Mesodermal cell (in vitro differentiated cells): ENCODE measurements around the gene CNTF.

Source experiments
- H3K27ac ChIP-seq: 2 replicates; pipeline ENCODE4 v1.7.0; 2013; ENCODE audit warnings: mild to moderate bottlenecking, low read depth, low read length, moderate library complexity; ENCODE audit not compliant: severe bottlenecking
- H3K36me3 ChIP-seq: 2 replicates; pipeline ENCODE4 v1.7.1; 2013; ENCODE audit warnings: mild to moderate bottlenecking, low read length, moderate library complexity; ENCODE audit not compliant: control insufficient read depth, insufficient read depth
- H3K4me1 ChIP-seq: one replicate; pipeline ENCODE4 v1.7.1; 2013; ENCODE audit warnings: mild to moderate bottlenecking, low read length; ENCODE audit not compliant: insufficient read depth, control insufficient read depth, poor library complexity, severe bottlenecking
- H3K4me3 ChIP-seq: 2 replicates; pipeline ENCODE4 v1.7.0; 2013; ENCODE audit warnings: low read length, control low read depth, mild to moderate bottlenecking; ENCODE audit not compliant: insufficient read depth, poor library complexity, severe bottlenecking; ENCODE audit errors: extremely low read depth
- H3K9me3 ChIP-seq: 2 replicates; pipeline ENCODE4 v1.7.1; 2013; ENCODE audit warnings: mild to moderate bottlenecking, low read length, moderate library complexity; ENCODE audit not compliant: control insufficient read depth
- WGBS, 2 experiments: methylation state at CpG; one replicate each; pipeline ENCODE4 v1.1.5; 2013; ENCODE audit warnings: missing lambda C conversion rate in 2 of 2; ENCODE audit not compliant: insufficient coverage in 2 of 2; 5-methylcytosine and 5-hydroxymethylcytosine counted together

Gene CNTF

DNA sequence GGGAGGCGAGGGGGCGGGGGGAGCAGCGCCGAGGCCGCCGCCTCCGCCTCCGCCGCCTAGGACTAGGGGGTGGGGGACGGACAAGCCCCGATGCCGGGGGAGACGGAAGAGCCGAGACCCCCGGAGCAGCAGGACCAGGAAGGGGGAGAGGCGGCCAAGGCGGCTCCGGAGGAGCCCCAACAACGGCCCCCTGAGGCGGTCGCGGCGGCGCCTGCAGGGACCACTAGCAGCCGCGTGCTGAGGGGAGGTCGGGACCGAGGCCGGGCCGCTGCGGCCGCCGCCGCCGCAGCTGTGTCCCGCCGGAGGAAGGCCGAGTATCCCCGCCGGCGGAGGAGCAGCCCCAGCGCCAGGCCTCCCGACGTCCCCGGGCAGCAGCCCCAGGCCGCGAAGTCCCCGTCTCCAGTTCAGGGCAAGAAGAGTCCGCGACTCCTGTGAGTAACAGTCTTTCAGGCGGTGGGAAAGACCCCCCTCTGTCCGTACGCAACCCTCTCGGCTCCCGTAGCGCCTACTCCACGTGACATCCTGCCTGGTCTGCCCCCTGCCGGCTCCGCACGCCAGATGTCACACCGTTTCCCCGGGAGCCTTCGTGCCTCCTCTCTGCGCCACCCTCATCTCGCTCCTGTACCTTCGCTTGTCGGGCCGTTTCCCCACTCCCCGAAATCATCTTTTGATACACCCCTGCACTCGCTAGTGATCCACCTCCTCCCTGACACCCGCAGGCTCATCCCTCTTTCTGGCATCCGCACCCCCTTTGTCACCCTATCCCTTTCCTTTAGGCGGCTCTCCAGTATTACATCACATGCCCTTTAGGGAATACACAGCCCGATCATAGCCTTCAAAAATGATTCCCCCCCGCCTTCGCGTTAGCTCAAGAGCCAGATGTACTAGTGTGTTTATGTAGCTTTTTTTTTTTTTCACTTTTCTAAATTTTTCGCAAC, 43.0 kb upstream of the CNTF start:
- Histone ChIP-seq H3K9me3 (no peaks in the 10 kb centered on the region), H3K36me3 (no peaks in the 10 kb centered on the region), H3K27ac (peak overlapping the region; percentile 97), H3K4me1 (peaks cover 7% of the 10 kb centered on the region), H3K4me3 (peak overlapping the region; percentile 86)
- WGBS, 2 experiments = 0% methylated on average over 58 to 60 of the region's 78 CpGs

DNA sequence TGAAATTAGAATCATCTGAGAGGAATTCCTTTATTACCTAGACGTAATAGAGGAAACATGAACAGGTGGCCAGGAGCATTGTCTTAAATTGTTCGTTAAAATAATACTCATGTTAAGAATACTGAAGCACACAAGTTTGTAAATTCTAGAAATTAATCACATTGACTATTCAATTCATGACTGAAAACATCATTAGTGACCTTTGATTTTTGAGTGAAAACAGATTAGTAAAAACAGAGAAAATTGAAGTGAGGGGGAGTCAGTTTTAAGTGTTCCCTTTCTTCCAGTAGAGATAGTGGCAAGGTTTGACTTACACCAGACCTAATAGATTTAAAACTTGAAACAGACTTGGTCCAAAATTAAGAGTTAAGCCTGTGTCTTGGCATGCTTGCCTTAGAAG, 42.2 kb upstream of the CNTF start:
- Histone ChIP-seq H3K27ac (no peak overlapping the region), H3K9me3 (no peaks in the 10 kb centered on the region), H3K36me3 (peaks cover 2% of the 10 kb centered on the region), H3K4me1 (peaks cover 7% of the 10 kb centered on the region), H3K4me3 (peak overlapping the region; percentile 86)
- no CpG with 5 or more reads among the region's 2 CpGs for WGBS, 2 experiments

DNA sequence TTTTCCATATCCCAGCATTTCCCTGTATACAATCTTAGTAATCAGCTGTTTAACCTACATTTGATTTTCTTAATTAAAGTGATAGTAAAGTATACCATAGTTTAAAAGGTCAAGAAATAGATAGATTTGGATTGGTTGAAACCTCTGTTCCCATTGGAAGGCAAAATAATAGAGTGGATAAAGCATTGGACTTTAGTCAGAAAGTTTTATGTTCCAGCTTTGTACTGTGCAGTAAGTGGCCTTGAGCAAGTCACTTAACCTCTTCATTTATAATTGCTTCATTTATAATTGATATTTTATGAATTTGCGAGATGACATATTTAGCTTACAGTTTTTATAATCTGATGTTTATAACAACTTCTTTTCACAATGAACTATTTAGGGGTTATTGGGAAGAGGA, 40.0 kb upstream of the CNTF start:
- WGBS, 2 experiments = no CpG with 5 or more reads among the region's 1 CpG
- no peak overlapping the region for H3K4me3 ChIP-seq
- no peak overlapping the region for H3K27ac ChIP-seq
- H3K36me3 ChIP-seq = peaks cover 21% of the 10 kb centered on the region
- peaks cover 7% of the 10 kb centered on the region for H3K4me1 ChIP-seq
- no peaks in the 10 kb centered on the region for H3K9me3 ChIP-seq

DNA sequence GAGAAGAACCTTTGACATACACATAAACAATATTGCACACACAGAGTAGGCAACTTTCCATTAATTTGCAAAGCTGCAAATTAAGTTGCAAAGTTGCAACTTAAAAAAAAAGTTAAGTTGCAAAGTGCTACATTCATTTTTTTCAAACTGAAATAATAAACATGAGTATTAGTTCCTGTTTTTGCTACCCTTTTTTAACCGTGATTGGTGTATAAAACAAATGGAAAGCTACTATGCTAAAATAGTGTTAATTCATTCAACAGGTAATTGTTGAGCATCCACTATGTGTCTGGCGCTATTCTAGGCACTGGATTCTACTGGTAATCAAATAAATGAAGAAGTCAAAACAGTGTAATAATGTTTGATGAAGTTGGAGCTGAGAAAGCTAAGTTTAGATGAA, 35.5 kb upstream of the CNTF start:
- Histone ChIP-seq H3K9me3 (no peaks in the 10 kb centered on the region), H3K36me3 (peaks cover 28% of the 10 kb centered on the region), H3K4me1 (no peaks in the 10 kb centered on the region), H3K27ac (no peak overlapping the region), H3K4me3 (no peak overlapping the region)
- 88 to 100% methylated on average over 1 of the region's 2 CpGs for WGBS, 2 experiments

DNA sequence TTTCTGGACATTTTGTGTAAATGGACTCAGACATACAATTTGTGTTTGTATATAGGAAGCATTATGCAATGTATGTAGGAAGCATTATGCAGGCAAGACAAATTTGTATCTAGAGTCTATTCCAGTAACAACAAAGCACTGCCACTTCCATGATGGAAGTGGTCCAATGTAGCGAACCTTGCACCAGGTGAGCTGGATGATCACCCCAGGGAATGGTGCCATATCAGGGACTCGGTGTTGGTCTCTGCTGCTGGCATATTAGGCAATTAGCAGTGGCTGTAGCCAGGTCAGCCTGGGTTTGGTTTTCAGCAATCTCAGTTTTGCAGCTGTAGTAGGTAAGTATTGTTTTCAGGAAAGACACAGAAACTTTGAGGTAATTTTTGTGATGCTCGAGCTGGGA, 30.8 kb upstream of the CNTF start:
- WGBS, 2 experiments = 96 to 100% methylated on average over 2 to 3 of the region's 3 CpGs
- Histone ChIP-seq H3K4me1 (no peaks in the 10 kb centered on the region), H3K36me3 (peaks cover 32% of the 10 kb centered on the region), H3K4me3 (no peak overlapping the region), H3K9me3 (no peaks in the 10 kb centered on the region), H3K27ac (no peak overlapping the region)

DNA sequence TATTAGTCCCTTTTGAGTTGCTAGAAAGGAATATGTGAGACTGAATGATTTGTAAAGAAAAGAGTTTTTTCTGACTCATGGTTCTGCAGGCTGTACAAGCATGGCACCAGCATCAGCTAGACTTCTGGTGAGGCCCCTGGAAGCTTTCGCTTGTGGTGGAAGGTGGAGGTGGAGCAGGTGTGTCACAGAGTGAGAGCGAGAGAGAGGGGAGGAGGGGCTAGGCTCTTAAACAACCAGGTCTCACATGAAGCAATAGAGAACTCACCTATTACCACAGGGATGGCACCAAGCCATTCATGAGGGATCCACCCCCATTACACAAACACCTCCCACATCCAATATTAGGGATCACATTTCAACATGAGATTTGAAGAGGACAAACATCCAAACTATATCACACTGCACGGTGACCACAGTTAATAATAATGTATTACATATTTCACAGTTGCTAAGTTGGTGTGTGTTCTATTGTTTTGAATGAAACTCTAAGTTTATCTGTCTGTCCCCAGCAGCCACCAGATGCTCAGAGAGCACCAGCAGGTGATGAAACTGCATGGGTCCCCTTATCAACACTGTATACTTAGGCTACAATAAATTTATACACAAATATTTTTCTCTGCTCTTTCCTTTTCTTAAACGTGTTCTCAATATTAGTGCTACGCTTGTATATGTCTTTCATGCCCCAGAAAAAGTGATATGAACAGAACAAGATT, 29.5 kb upstream of the CNTF start:
- peaks cover 34% of the 10 kb centered on the region for H3K36me3 ChIP-seq
- no peak overlapping the region for H3K4me3 ChIP-seq
- no peaks in the 10 kb centered on the region for H3K4me1 ChIP-seq
- 100% methylated on average over 1 of the region's 5 CpGs; no CpG with 5 or more reads in 1 of the 2 experiments for WGBS, 2 experiments
- H3K27ac ChIP-seq = no peak overlapping the region
- no peaks in the 10 kb centered on the region for H3K9me3 ChIP-seq

DNA sequence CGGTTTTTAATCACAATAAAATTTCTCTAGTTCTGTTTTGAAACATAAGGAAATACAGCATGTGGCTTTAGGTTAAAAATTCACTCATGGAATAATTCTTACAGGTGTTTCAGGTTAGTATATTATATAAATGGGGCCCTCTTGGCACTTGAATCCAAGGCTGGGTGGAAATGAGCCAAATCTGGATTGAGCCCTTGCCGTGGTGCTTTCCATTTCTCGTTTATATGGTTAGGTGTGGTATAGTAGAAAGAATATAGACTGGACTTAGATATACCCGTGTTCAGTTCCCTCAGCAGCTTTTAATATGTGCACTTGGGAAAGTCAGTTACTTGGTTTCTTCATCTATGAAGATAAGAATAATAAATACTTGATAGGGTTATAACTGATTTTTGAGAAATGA, 27.6 kb upstream of the CNTF start:
- 92 to 100% methylated on average over 2 of the region's 4 CpGs for WGBS, 2 experiments
- peaks cover 34% of the 10 kb centered on the region for H3K36me3 ChIP-seq
- no peak overlapping the region for H3K27ac ChIP-seq
- H3K9me3 ChIP-seq = no peaks in the 10 kb centered on the region
- no peaks in the 10 kb centered on the region for H3K4me1 ChIP-seq
- no peak overlapping the region for H3K4me3 ChIP-seq

DNA sequence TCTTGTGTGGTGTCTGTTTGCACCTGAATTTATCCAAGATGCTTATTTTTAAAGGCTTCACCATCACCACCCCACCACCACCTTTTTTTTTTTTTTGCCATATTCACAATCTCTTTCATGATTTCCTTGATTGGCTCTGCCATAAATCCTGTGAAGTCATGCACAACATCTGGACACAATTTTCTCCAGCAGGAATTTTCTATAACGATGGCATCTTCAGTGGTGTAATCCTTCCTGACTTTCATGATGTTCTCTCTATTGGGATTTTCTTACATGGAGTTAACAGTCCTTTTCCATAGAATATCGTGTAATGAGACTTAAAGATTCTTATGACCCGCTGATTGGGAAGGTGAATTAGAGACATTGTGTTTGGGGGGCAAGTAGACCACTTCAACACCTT, 25.8 kb upstream of the CNTF start:
- H3K27ac ChIP-seq = no peak overlapping the region
- peaks cover 31% of the 10 kb centered on the region for H3K36me3 ChIP-seq
- H3K4me1 ChIP-seq = no peaks in the 10 kb centered on the region
- no peak overlapping the region for H3K4me3 ChIP-seq
- WGBS, 2 experiments = 93% methylated on average over 2 of the region's 3 CpGs; no CpG with 5 or more reads in 1 of the 2 experiments
- no peaks in the 10 kb centered on the region for H3K9me3 ChIP-seq

DNA sequence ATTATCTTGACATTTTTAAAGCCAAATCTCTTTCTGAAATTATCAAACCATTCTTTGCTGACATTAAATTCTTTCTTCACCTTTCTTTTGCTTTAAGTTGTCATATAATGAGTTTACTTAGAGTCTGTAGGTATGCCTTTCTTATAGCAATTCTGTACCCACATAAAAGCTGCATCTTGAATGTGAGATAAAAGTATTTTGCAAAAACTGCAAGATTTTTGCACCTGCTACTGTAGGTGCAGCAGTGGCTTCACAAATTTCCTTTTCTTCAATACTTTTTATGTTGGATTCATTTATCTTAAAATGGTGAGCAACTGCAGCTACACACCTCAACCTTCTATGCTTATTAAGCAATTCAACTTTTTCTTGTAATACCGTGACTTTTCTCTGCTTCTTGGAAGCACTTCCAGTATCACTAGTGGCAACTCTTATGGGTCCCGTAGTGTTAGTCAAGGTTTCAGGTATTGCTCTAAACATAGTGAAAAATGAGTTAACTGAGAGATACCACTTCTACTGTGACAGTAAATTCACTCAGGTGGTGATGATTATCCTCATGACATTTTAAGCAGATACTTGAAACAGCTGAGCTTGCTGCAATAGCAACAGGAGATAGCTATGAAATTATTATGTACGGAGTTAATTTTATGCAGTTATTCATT, 24.9 kb upstream of the CNTF start:
- H3K4me1 ChIP-seq = no peaks in the 10 kb centered on the region
- WGBS, 2 experiments = 83% methylated on average over 1 of the region's 3 CpGs; no CpG with 5 or more reads in 1 of the 2 experiments
- H3K9me3 ChIP-seq = no peaks in the 10 kb centered on the region
- H3K27ac ChIP-seq = no peak overlapping the region
- H3K4me3 ChIP-seq = no peak overlapping the region
- H3K36me3 ChIP-seq = peaks cover 23% of the 10 kb centered on the region

DNA sequence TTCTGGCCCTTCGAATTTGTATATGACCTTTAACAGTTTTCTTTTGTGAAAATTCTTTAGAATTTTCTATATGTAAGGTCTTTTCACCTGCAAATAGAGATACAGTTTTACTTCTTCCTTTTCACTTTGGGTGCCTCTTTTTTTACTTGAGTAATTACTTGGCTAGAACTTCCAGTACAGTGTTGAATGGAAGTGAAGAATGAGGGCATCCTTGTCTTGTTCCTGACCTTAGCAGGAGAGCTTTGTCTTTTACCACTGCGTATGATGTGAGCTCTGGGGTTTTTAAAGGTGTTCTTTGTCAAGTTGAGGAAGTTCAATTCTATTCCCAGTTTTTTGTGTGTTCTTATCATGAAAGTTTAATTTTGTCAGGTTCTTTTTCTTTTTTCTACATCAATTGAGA, 22.0 kb upstream of the CNTF start:
- Histone ChIP-seq H3K9me3 (no peaks in the 10 kb centered on the region), H3K4me3 (no peak overlapping the region), H3K4me1 (no peaks in the 10 kb centered on the region), H3K36me3 (peaks cover 13% of the 10 kb centered on the region), H3K27ac (no peak overlapping the region)
- WGBS, 2 experiments = 100% methylated on average over 1 of the region's 2 CpGs; no CpG with 5 or more reads in 1 of the 2 experiments
